ENCODE data around the gene GAS2L1.

GRCh38 chr22:29313126-29313575 is 6.7 kb downstream of the GAS2L1 start:
- TF ChIP-seq, protein P1, sequence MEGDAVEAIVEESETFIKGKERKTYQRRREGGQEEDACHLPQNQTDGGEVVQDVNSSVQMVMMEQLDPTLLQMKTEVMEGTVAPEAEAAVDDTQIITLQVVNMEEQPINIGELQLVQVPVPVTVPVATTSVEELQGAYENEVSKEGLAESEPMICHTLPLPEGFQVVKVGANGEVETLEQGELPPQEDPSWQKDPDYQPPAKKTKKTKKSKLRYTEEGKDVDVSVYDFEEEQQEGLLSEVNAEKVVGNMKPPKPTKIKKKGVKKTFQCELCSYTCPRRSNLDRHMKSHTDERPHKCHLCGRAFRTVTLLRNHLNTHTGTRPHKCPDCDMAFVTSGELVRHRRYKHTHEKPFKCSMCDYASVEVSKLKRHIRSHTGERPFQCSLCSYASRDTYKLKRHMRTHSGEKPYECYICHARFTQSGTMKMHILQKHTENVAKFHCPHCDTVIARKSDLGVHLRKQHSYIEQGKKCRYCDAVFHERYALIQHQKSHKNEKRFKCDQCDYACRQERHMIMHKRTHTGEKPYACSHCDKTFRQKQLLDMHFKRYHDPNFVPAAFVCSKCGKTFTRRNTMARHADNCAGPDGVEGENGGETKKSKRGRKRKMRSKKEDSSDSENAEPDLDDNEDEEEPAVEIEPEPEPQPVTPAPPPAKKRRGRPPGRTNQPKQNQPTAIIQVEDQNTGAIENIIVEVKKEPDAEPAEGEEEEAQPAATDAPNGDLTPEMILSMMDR (IDR thresholded peaks at IDR 0.05 in 8 of 11, conservative IDR thresholded peaks at IDR 0.05 in 3 of 11): peak in 9 of 11 experiments; percentile 19 to 75 (median 58)
- TF ChIP-seq POLR2AphosphoS5 (IDR thresholded peaks at IDR 0.05): peak; percentile 30 to 77 (median 75)
